NCI-H1105 treated with DMSO at 0.1 percent for 48 hours (cell line): ENCODE data around the gene CYP46A1.
"Not testable (repeated sequence)": the region's sequence is repeated elsewhere in the genome, so short reads cannot be mapped to it uniquely, and the experiment has no call there.

Experiments
- DNase-seq: peaks from one replicate; lab custom pipeline; 2025; lab: John Stamatoyannopoulos, UW

CYP46A1 gene

GRCh38 chr14:99757331-99758070 is 73.4 kb downstream of the CYP46A1 start:
- DNase-seq: no peak

DNA sequence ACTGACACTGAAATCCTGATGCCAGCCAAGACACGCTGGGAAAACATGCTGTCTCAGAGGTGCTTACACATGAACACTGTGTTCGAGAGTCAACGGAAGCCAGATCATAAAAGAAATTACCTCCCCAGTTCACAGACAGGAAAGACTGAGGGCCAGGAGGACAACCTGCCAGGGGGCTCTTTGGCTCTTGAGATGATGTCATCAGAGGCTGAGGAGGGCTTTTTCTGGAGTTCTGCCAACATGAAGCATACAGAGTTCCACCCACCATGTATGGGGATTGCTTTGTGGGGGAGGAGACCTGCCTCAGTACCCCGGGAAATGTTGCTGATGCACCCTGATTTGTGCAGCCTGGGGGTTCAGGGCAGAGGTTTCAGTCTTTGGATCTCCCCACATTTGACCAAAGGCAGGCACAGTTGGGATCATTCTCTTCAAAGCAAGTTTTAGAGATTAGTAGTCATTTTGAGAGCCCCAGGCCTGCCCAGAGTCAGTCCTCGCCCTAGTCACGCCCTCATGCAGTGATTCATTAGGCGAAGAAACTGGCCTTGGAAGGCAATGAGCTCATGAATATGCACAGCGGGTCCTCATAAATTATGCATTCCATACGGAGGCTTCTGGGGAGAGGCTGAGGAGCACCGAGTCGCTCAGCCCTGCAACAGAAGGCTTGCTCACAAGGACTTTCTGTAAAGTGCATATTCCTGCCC is 74.2 kb downstream of the CYP46A1 start:
- no peak for DNase-seq

DNA sequence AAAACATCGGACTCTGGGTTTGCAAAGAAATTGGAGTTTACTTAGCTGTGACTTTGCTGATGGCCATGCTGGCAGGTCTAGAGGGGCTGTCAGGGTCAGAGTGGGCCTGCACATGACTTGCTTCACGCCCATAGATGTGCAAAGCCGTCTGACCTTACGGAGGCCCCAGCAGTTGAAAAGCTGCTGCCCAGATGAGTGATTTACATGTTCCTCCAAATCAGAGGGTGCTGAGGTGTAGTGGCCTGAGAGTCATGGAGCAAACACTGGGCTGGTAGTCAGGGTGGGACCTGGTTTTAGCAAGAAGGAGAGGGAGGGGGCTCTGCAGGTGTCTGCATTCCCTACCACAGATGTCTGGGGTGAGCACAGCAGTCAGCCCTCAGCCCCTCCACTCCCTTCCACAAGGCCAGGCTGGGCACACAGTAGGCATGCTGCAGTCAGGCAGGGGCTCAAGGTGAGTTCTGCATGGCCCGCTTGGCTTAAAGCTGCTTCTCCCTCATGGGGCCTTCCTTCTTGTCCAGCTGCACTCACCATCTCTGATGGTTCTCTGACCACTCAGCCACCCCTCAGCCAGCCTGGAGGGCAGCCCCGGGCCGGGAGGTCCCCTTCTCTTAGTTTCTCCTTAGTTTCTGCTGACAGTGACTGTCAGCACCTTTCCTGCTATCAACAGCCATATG is 74.9 kb downstream of the CYP46A1 start:
- DNase-seq: no peak

GRCh38 chr14:99759546-99759925 is 75.4 kb downstream of the CYP46A1 start:
- no peak for DNase-seq

DNA sequence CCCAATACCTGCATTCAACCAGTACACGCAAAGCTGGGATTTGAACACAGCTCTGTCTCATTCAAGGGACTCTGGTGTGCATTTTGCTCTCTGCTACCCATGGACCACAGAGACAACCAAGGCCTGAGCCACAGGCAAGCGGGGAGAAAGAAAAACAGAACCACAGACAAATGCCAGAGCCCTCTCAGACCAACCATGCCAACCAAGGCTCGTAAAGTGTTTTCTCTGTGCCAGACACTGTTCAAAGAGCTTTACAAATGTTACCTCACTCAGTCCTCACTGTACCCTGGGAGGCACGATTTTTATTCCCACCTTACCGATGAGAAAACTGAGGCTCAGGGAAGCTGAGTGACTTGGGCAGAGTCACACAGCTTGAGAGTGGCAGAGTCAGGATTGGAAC is 76.7 kb downstream of the CYP46A1 start:
- no peak for DNase-seq

DNA sequence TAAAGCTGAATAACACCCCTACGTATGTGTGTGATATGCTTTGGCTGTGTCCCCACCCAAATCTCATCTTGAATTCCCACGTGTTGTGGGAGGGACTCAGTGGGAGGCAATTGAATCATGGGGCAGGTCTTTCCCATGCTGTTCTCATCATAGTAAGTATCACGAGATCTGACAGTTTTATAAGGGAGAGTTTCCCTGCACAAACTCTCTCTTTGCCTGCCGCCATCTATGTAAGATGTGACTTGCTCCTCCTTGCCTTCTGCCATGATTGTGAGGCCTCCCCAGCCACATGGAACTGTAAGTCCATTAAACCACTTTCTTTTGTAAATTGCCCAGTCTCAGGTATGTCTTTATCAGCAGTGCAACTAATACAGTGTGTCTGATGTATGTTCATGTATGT is 78.8 kb downstream of the CYP46A1 start:
- not testable (repeated sequence) for DNase-seq

DNA sequence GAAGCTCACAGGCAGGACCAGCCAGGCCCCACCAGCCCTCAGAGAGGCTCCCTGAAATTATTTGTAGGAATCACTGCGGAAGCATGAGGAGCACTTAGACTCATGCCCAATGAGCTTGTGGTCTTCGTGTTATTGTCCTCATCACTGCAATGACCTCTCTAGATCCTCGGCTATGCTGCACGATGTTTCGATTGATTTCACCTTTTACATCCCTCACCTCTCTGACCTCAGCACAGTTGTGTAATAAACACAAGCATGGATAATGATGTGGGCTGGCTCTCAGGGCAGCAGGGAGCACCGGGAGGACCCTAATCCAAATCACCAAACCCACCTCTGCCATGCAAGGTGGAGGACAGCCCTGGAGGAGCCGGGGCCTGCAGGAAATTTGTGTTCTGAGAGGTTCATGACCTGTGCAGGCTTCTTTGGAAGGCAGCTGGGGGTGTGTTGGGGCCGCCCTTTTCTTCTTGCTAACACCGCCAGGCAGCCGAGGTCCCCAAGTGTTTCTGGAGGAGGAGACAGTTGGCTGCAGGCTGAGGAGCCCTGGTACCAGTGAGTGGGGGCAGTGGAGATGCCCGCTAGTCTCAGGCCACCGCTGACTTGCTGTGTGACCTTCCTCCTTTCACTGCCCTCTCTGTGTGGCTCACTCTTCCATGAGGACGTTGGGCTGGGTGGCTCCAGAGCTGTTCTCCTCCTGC is 79.6 kb downstream of the CYP46A1 start:
- no peak for DNase-seq

DNA sequence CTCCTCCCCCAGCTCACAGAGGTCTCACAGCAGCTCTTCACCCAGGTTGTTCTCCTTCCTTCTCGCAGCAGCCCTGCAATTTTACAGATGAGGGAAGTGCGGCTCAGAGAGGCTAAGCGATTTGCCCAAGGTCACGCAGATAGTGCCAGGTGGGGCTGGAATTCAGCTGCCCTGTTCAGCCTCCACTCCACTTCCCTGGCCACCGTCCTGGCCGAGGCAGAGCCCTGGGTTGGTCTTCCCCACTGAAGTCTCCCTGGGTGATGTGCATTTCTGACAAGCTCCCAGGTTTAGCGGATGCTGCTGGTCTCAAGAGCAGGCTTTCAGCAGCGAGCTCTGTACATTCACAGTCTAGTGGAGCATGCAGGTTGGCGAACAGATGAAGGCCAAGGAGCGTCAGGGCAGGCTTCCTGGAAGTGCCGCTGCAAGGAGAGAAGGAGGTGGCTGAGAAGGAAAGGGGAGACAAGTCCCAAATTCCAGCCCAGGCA is 80.2 kb downstream of the CYP46A1 start:
- DNase-seq: no peak

GRCh38 chr14:99768381-99768780 is 84.3 kb downstream of the CYP46A1 start:
- DNase-seq: no peak

GRCh38 chr14:99769123-99769522 is 85.0 kb downstream of the CYP46A1 start:
- DNase-seq: no peak

DNA sequence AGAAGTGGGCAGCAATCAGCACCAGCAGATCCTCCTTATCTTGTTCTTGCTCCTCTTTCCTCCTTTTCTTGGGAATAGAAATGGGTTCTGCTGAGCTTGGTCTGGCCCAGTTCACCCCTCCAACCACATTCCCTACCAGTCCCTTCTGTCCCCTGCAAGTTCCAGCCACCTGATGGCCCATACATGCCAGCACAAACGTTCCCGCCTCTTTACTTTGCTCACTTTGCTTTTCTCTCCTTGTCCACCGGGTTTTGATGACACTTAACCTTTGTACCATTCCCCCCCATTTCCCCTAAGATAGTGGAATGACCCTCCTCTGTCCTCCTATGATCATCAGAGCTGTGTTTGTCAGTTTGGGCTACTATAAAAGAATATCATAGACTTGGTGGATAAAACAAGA is 85.7 kb downstream of the CYP46A1 start:
- DNase-seq: no peak

DNA sequence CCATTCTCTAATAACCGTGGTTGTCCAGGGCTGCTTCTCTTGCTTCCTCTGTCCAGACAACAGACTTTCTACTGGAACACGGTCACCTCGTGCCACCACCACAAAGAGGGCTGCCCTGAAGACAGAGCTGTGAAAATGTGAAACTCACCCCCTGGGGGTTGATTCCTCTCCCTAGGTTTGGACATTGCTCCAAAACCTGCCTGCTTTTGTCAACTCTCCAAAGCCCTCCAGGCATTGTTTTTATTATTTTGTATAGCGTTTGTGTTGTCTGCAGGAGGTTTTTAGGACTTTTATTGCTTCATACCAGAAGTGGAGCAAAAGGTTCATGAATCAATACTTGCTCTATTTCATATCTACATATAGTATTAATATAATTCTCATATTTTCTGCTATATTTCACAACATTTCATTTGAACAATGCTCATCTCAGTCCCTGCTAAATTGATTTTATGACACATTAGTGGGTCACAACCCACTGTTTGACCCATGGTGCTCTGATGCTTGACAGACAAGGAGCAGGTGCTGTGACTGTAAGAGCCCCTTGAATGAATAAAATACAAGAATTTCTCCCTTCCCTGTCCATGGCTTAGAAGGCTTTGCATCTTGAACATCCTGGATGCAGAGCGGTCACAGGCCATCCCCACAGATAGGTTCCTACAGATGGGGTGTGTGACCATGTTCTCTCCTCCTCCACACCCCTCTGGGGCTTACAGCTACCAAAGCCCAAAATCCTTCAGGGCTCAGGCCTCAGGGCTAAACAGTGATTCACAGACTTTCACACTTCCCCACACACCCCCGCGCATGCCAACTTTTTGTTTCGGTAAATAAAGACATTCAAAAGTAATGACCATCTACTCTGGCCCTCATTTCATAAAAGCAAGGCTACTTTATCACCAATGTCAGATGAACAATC is 88.5 kb downstream of the CYP46A1 start:
- no peak for DNase-seq

GRCh38 chr14:99773521-99774497 is 89.7 kb downstream of the CYP46A1 start:
- no peak for DNase-seq

GRCh38 chr14:99774556-99775307 is 90.6 kb downstream of the CYP46A1 start:
- DNase-seq: peak; percentile 26

GRCh38 chr14:99775351-99775750 is 91.3 kb downstream of the CYP46A1 start:
- no peak for DNase-seq
